Chondrocyte (in vitro differentiated cells): ENCODE measurements around the gene ATM. TPM values are rescaled to one million over a fixed set of nuclear protein-coding genes. Genes with fewer than 3 reads are reported as not detected.

Experiments
- DNase-seq: peaks from one replicate; pipeline ENCODE4 v3.0.0; 2021; ENCODE audit warnings: mixed read lengths, low spot score
- H3K27ac Mint-ChIP-seq: one replicate; pipeline ENCODE4 v1.8.0; 2021; ENCODE audit warnings: mild to moderate bottlenecking, moderate library complexity, mixed read lengths; ENCODE audit not compliant: unreplicated experiment
- H3K27me3 Mint-ChIP-seq: 2 replicates; pipeline ENCODE4 v1.8.0; 2021; ENCODE audit warnings: low read depth, mixed read lengths
- H3K36me3 Mint-ChIP-seq: 2 replicates; pipeline ENCODE4 v1.8.0; 2021; ENCODE audit warnings: low read depth, mixed read lengths
- H3K4me1 Mint-ChIP-seq: 2 replicates; pipeline ENCODE4 v1.8.0; 2021; ENCODE audit warnings: low read depth, mild to moderate bottlenecking, mixed read lengths
- H3K4me3 Mint-ChIP-seq: one replicate; pipeline ENCODE4 v1.8.0; 2021; ENCODE audit warnings: mild to moderate bottlenecking, moderate library complexity, mixed read lengths; ENCODE audit not compliant: unreplicated experiment
- H3K9me3 Mint-ChIP-seq: 2 replicates; pipeline ENCODE4 v1.8.0; 2021; ENCODE audit warnings: low read depth, mixed read lengths
- total RNA-seq: library from RNA; stranded (reverse); gene quantifications from 3 replicates; pipeline ENCODE4 v1.2.1, GENCODE V29; 2021
- TF ChIP-seq, protein P1 (sequence below): fragments of 200-600 bp; sonication (generic); IDR thresholded peaks from 2 replicates; pipeline ENCODE4 v1.5.0; 2021; ENCODE audit warnings: antibody characterized with exemption, mild to moderate bottlenecking, moderate library complexity

Gene ATM
- total RNA-seq, 1 donor from 2014 or later: 59.5 TPM

DNA sequence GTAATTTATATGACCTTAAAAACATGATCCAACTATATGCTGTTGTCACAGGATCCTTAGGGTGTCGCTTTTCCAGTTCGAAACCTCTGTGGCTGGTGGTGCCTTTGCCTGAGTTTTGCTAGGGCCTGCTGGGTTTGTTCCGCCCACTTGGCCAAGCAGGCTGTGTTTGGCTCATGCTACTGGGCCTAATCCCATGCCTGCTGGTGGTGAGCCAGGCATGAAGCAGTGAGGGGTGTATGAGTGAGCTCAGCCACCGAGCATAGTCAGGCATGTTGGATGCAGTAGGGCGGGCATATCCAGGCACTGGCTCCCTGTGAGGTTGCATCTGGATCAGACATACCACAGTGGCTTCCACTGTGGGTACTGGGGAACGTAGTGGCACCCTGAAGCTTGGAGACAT lies 16.7 kb upstream of the ATM start:
- H3K27me3 Mint-ChIP-seq: no peaks in the 10 kb centered on the region
- peaks cover 6% of the 10 kb centered on the region for H3K9me3 Mint-ChIP-seq
- peaks cover 20% of the 10 kb centered on the region for H3K36me3 Mint-ChIP-seq

GRCh38 chr11:108206969-108207682 lies 15.7 kb upstream of the ATM start:
- Mint-ChIP-seq H3K4me3 (no peak overlapping the region), H3K9me3 (peaks cover 6% of the 10 kb centered on the region), H3K36me3 (peaks cover 22% of the 10 kb centered on the region), H3K27ac (no peak overlapping the region), H3K27me3 (no peaks in the 10 kb centered on the region), H3K4me1 (peaks cover 4% of the 10 kb centered on the region)
- TF ChIP-seq, protein P1, sequence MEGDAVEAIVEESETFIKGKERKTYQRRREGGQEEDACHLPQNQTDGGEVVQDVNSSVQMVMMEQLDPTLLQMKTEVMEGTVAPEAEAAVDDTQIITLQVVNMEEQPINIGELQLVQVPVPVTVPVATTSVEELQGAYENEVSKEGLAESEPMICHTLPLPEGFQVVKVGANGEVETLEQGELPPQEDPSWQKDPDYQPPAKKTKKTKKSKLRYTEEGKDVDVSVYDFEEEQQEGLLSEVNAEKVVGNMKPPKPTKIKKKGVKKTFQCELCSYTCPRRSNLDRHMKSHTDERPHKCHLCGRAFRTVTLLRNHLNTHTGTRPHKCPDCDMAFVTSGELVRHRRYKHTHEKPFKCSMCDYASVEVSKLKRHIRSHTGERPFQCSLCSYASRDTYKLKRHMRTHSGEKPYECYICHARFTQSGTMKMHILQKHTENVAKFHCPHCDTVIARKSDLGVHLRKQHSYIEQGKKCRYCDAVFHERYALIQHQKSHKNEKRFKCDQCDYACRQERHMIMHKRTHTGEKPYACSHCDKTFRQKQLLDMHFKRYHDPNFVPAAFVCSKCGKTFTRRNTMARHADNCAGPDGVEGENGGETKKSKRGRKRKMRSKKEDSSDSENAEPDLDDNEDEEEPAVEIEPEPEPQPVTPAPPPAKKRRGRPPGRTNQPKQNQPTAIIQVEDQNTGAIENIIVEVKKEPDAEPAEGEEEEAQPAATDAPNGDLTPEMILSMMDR: no peak
- no peak for DNase-seq

More for the DNA sequence above, 16.7 kb upstream of the ATM start:
- no peak overlapping the region for H3K27ac Mint-ChIP-seq
- H3K4me3 Mint-ChIP-seq: no peak overlapping the region
- no peak for DNase-seq
- peaks cover 4% of the 10 kb centered on the region for H3K4me1 Mint-ChIP-seq
- TF ChIP-seq, protein P1: no peak

- peaks cover 4% of the 10 kb centered on the region for H3K4me1 Mint-ChIP-seq
- H3K9me3 Mint-ChIP-seq: peaks cover 6% of the 10 kb centered on the region
- peaks cover 22% of the 10 kb centered on the region for H3K36me3 Mint-ChIP-seq
- no peak for DNase-seq
- H3K4me3 Mint-ChIP-seq: no peak overlapping the region
- H3K27ac Mint-ChIP-seq: no peak overlapping the region
- H3K27me3 Mint-ChIP-seq: no peaks in the 10 kb centered on the region
- TF ChIP-seq, protein P1: no peak
Measured at GRCh38 chr11:108207683-108208060, 15.2 kb upstream of the ATM start.

DNA sequence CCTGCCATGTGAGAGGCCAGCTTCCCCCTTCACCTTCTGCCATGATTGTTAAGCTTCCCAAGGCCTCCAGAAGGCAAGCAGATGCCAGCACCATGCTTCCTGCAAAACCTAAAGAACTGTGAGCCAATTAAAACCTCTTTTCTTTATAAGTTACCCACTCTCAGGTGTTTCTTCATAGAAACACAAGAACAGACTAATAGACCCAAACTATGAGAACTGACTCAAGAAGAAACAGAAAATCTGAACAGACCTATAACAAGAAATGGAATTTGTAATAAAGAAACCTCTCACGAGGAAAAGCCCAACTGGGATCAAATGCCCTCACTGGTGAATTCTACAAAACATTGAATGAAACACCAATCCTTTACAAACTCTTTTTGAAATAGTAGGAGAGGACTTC lies 12.4 kb upstream of the ATM start:
- TF ChIP-seq, protein P1: no peak
- DNase-seq: no peak
- no peaks in the 10 kb centered on the region for H3K27me3 Mint-ChIP-seq
- peaks cover 17% of the 10 kb centered on the region for H3K36me3 Mint-ChIP-seq
- H3K4me1 Mint-ChIP-seq: no peaks in the 10 kb centered on the region
- H3K4me3 Mint-ChIP-seq: no peak overlapping the region
- peaks cover 2% of the 10 kb centered on the region for H3K9me3 Mint-ChIP-seq
- no peak overlapping the region for H3K27ac Mint-ChIP-seq

DNA sequence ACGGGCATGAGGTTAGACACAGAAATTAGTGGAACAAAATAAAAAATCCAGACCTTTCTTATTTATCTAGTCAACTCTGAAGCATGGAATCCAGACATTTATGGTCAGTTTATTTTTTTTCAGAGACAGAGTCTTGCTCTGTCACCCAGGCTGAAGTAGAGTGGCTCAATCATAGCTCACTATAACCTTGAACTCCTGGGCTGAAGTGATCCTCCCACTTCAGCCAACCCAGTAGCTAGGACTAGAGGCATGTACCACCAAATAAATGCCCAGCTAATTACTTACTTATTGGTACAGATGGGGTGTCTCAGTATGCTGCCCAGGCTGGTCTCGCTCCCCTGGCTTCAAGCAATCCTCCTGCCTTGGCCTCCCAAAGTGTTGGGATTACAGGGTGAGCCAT lies 9.1 kb upstream of the ATM start:
- H3K27me3 Mint-ChIP-seq: no peaks in the 10 kb centered on the region
- H3K4me3 Mint-ChIP-seq: no peak overlapping the region
- no peak for DNase-seq
- H3K27ac Mint-ChIP-seq: no peak overlapping the region
- TF ChIP-seq, protein P1: no peak
- H3K4me1 Mint-ChIP-seq: peaks cover 8% of the 10 kb centered on the region
- peaks cover 11% of the 10 kb centered on the region for H3K36me3 Mint-ChIP-seq
- H3K9me3 Mint-ChIP-seq: peaks cover 2% of the 10 kb centered on the region
